ENCODE measurements around the gene PNMA1.

The PNMA1 gene

GRCh38 chr14:73713803-73714655, at the start of gene PNMA1:
Gene PNMA1 (minus strand): TSS chr14:73714384. CDS start chr14:73713639, 745 bp downstream.
- peak; percentile 97 for DNase-seq (ENCODE audit: low spot score)

GRCh38 chr14:73763396-73763795, 49.2 kb upstream of the PNMA1 start:
- DNase-seq (ENCODE audit: low spot score) = no peak

GRCh38 chr14:73762375-73762822, 48.2 kb upstream of the PNMA1 start:
- no peak for DNase-seq (ENCODE audit: low spot score)

- DNase-seq (ENCODE audit: low spot score) = no peak
Measured at GRCh38 chr14:73761618-73762355, 47.6 kb upstream of the PNMA1 start.

GRCh38 chr14:73760598-73761586, 46.7 kb upstream of the PNMA1 start:
- DNase-seq (ENCODE audit: low spot score) = no peak

- peak; percentile 97 for DNase-seq (ENCODE audit: low spot score)
Measured at GRCh38 chr14:73759714-73760597, 45.8 kb upstream of the PNMA1 start.

- DNase-seq (ENCODE audit: low spot score) = peak; percentile 79
Measured at GRCh38 chr14:73759183-73759713, 45.1 kb upstream of the PNMA1 start.

GRCh38 chr14:73758392-73759182, 44.4 kb upstream of the PNMA1 start:
- DNase-seq (ENCODE audit: low spot score) = no peak

- no peak for DNase-seq (ENCODE audit: low spot score)
Measured at GRCh38 chr14:73757876-73758391, 43.8 kb upstream of the PNMA1 start.

GRCh38 chr14:73757381-73757780, 43.2 kb upstream of the PNMA1 start:
- DNase-seq (ENCODE audit: low spot score) = no peak

GRCh38 chr14:73755434-73756014, 41.3 kb upstream of the PNMA1 start:
- no peak for DNase-seq (ENCODE audit: low spot score)

GRCh38 chr14:73754911-73755360, 40.8 kb upstream of the PNMA1 start:
- DNase-seq (ENCODE audit: low spot score) = no peak

GRCh38 chr14:73753887-73754795, 40.0 kb upstream of the PNMA1 start:
- DNase-seq (ENCODE audit: low spot score) = no peak

GRCh38 chr14:73753124-73753886, 39.1 kb upstream of the PNMA1 start:
- DNase-seq (ENCODE audit: low spot score) = no peak

GRCh38 chr14:73752297-73752992, 38.3 kb upstream of the PNMA1 start:
- peak; percentile 71 for DNase-seq (ENCODE audit: low spot score)

- no peak for DNase-seq (ENCODE audit: low spot score)
Measured at GRCh38 chr14:73751157-73751691, 37.0 kb upstream of the PNMA1 start.

Data from AG08396 (cell line).